GM21360 (cell line): ENCODE results near the gene ZSCAN9.

ENCODE experiments used
- ATAC-seq: cut with Tn5 transposase; IDR thresholded peaks from one replicate; pipeline ENCODE4 v1.9.1; 2021; ENCODE audit warnings: mild to moderate bottlenecking, moderate library complexity; ENCODE audit not compliant: unreplicated experiment

The ZSCAN9 gene

DNA sequence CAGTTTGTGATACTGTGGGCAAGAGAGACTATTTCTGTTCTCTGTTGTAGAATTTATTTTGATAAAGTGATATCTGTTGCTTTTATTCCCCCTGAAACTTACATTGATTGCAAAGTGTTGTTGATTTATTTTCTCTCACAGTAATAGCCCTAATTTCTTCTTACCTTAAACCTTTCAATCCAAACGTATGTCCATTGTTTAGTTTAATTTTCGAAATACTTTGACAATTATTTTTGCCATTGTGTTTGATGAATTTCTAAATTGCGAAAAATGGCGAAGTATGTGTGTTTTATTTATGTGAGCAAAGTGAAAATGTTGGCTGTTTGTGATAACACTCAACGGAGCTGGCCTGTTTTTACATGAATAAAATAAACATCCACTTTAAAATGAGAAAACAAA is 41.5 kb downstream of the ZSCAN9 start:
- no peak for ATAC-seq

DNA sequence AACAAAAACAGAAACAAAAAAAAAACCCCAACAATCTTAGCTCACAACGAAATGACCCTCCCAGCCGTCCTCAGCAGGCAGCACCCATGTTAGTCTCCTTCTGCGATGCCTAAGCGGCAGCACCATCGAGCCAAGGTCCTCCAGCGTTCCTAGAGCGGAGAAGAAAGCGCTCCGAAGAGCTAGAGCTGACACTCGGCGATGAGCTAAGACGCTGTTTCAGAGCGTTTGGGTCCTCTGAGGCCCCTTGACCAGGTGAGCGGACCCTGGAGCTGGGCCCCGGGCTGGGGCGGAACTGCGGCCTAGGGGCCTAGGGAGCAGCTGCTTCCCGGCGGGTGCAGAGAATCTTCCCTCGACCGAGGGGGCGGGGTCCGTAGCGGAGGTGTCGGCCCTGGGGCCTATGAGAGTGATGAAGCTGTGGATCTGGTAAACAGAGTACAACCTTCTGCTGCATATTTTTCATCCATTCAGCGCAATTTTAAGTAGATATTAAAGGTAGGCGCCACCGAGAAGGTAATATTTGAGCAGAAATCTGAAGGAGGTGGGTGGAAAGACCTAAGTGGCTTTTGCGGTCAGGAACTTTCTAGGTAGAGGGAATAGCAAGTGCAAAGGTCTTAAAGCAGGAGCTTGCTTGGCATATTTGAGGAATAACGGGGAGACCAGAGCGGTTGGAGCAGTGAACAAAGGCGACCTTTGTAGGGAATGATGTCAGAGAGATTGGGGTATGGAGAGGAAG is 42.1 kb downstream of the ZSCAN9 start, which contains the start of gene ZSCAN26:
TSS of gene ZSCAN26 (plus strand) at position 182 of the 733 bp plus-strand sequence. CDS start 4,777 bp downstream, outside the sequence.
- ATAC-seq = peak; percentile 85

- no peak for ATAC-seq
Measured at GRCh38 chr6:28267695-28268059, 42.6 kb downstream of the ZSCAN9 start.

- ATAC-seq = no peak
Measured at GRCh38 chr6:28269492-28269891, 44.4 kb downstream of the ZSCAN9 start.

DNA sequence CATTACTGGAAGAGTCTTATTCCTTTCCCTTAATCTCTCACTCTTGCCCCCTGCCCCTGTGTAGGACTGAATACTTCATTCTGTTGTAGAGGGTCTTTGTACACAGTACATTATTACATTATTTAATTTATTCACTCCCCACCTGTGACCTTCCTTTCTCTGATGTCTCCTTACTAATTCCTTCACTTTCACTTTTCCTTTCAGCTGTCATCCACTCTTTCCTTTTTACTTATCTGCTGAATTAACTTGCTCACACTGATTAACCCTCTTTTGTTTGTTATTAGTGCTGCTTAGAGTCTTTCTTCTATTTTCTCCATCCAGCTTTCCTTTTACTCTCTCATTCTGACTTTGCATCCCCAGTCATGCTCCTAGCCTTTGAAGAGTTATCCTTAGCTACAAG is 49.8 kb downstream of the ZSCAN9 start:
- no peak for ATAC-seq

- no peak for ATAC-seq
Measured at GRCh38 chr6:28277746-28278145, 52.7 kb downstream of the ZSCAN9 start.

DNA sequence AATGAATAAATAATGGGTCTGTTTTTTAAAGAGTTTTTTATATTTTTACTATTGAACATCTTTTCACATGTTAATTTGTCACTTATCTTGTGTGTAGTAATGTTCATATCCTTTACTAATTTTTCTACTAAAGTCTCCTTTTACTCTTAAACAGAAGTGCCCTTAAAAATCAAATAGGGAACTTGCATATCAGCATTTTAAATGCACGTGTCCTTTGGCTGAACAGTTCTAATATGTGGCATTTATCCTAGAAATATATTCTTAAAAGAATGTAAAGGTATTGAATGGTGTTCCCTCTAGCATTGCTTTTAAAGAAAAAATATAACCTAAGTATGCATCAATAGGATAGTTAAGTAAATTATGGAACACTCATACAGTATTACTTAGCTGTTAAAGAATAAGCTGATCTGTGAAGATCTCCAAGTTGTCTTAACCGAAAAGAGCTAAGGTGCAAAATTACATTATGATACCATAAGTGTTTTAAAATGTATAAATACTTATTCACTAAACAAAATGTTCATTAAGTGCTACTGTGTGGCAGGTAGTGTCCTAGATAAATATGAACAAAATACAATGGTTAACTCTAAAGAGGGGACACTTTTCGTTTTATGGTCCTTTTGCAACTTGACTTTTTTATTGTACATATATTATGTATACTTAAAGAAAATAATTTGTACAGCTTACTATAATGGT is 55.7 kb downstream of the ZSCAN9 start:
- ATAC-seq = no peak

GRCh38 chr6:28281288-28282064 is 56.4 kb downstream of the ZSCAN9 start, which contains the start of gene PGBD1:
Gene PGBD1 (plus strand): TSS chr6:28281572. CDS start chr6:28283814, 2,242 bp downstream.
- peak; percentile 75 for ATAC-seq

DNA sequence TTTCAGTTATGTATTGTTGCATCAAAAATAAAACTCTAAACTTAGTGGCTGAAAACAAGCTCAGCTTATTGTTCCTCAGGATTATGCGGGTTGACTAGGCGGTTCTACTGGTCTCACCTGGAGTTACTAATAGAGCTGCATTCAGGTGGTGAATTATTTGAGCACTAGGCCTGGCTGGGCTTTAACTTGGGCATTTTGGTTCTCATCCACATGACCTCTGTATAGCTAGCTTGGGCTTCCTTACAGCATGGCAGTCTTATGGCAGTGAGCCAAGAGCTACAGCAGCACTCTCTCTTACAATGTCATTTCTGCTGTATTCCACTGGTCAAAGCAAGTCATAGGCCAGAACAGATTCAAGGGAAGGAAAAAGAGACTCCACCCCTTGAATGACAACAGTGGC is 57.9 kb downstream of the ZSCAN9 start:
- no peak for ATAC-seq
